ENCODE data around the gene B3GNT3. TPM values are rescaled to one million over a fixed set of nuclear protein-coding genes. Genes with fewer than 3 reads are reported as not detected.
"Not testable (repeated sequence)": the region's sequence is repeated elsewhere in the genome, so short reads cannot be mapped to it uniquely, and the experiment has no call there.

B3GNT3 gene
- polyA plus RNA-seq, 4 donors = 3.9 to 13.5 (median 7.2) TPM

GRCh38 chr19:17796013-17796837 is 1.3 kb downstream of the B3GNT3 start:
- no peak for DNase-seq (ENCODE audit: low read depth in 4 of 4, low spot score in 3 of 4)

- DNase-seq (ENCODE audit: low read depth in 4 of 4, low spot score in 3 of 4) = no peak
Measured at GRCh38 chr19:17796838-17797423, 2.0 kb downstream of the B3GNT3 start.

- DNase-seq (ENCODE audit: low read depth in 4 of 4, low spot score in 3 of 4) = no peak
Measured at GRCh38 chr19:17797424-17798201, 2.7 kb downstream of the B3GNT3 start.

- not testable (repeated sequence) for DNase-seq (ENCODE audit: low read depth in 4 of 4, low spot score in 3 of 4)
Measured at GRCh38 chr19:17798599-17798998, 3.7 kb downstream of the B3GNT3 start.

- DNase-seq (ENCODE audit: low read depth in 4 of 4, low spot score in 3 of 4) = no peak
Measured at GRCh38 chr19:17802137-17802858, 7.4 kb downstream of the B3GNT3 start.

GRCh38 chr19:17803264-17803896 is 8.4 kb downstream of the B3GNT3 start:
- no peak for DNase-seq (ENCODE audit: low read depth in 4 of 4, low spot score in 3 of 4)

GRCh38 chr19:17805427-17805826 is 10.5 kb downstream of the B3GNT3 start:
- DNase-seq (ENCODE audit: low read depth in 4 of 4, low spot score in 3 of 4) = no peak

- DNase-seq (ENCODE audit: low read depth in 4 of 4, low spot score in 3 of 4) = no peak
Measured at GRCh38 chr19:17806945-17807344, 12.0 kb downstream of the B3GNT3 start.

- DNase-seq (ENCODE audit: low read depth in 4 of 4, low spot score in 3 of 4) = no peak
Measured at GRCh38 chr19:17807731-17808316, 12.9 kb downstream of the B3GNT3 start.

- no peak for DNase-seq (ENCODE audit: low read depth in 4 of 4, low spot score in 3 of 4)
Measured at GRCh38 chr19:17811103-17811502, 16.2 kb downstream of the B3GNT3 start.

GRCh38 chr19:17811681-17812080 is 16.7 kb downstream of the B3GNT3 start:
- DNase-seq (ENCODE audit: low read depth in 4 of 4, low spot score in 3 of 4) = no peak

GRCh38 chr19:17812099-17812498 is 17.2 kb downstream of the B3GNT3 start:
- DNase-seq (ENCODE audit: low read depth in 4 of 4, low spot score in 3 of 4) = no peak

GRCh38 chr19:17817668-17818363 is 22.9 kb downstream of the B3GNT3 start:
- no peak for DNase-seq (ENCODE audit: low read depth in 4 of 4, low spot score in 3 of 4)

- no peak for DNase-seq (ENCODE audit: low read depth in 4 of 4, low spot score in 3 of 4)
Measured at GRCh38 chr19:17821190-17821589, 26.3 kb downstream of the B3GNT3 start, which contains the start of gene INSL3. INSL3 (minus strand) TSS chr19:17821519; CDS start chr19:17821506, 13 bp downstream.

GRCh38 chr19:17824339-17824738 is 29.4 kb downstream of the B3GNT3 start:
- no peak for DNase-seq (ENCODE audit: low read depth in 4 of 4, low spot score in 3 of 4)

- no peak for DNase-seq (ENCODE audit: low read depth in 4 of 4, low spot score in 3 of 4)
Measured at GRCh38 chr19:17826508-17827056, 31.6 kb downstream of the B3GNT3 start.

GRCh38 chr19:17829855-17830566 is 35.1 kb downstream of the B3GNT3 start:
- DNase-seq (ENCODE audit: low read depth in 4 of 4, low spot score in 3 of 4) = peak in 2 of 4 donors; percentile 18 to 23

All from right renal pelvis (tissue), 4 donors.